Measurements from ENCODE around the gene GLTPD2. TPM values are rescaled to one million over a fixed set of nuclear protein-coding genes. Genes with fewer than 3 reads are reported as not detected.

GLTPD2 gene
- total RNA-seq, 2 donors from 2014 or later, result not detected

- DNase-seq (ENCODE audit: low spot score), result no peak
- peak within 1 kb of the TSS; percentile 4 to 36 for H3K4me3 ChIP-seq
Observed at GRCh38 chr17:4786106-4786511, 2.7 kb upstream of the GLTPD2 start, which contains the start of gene VMO1. TSS of gene VMO1 (minus strand) at chr17:4786364. CDS start at chr17:4786352, 12 bp downstream.

GRCh38 chr17:4786516-4786915 lies 2.2 kb upstream of the GLTPD2 start:
- Histone ChIP-seq H3K4me3 (peak overlapping the region; percentile 4 to 36), H3K27ac (no peak overlapping the region), H3K36me3 (no peaks in the 10 kb centered on the region), H3K27me3 (no peaks in the 10 kb centered on the region), H3K9me3 (no peaks in the 10 kb centered on the region), H3K4me1 (peaks cover 0 to 44% of the 10 kb centered on the region in 2 donors)
- DNase-seq (ENCODE audit: low spot score), result no peak
- TF ChIP-seq CTCF (IDR thresholded peaks at IDR 0.05), result no peak

More at GRCh38 chr17:4786106-4786511, 2.7 kb upstream of the GLTPD2 start, which contains the start of gene VMO1:
- peaks cover 0 to 44% of the 10 kb centered on the region in 2 donors for H3K4me1 ChIP-seq
- no peaks in the 10 kb centered on the region for H3K36me3 ChIP-seq
- TF ChIP-seq CTCF (IDR thresholded peaks at IDR 0.05), result no peak
- no peak within 1 kb of the TSS for H3K27ac ChIP-seq
- no peaks in the 10 kb centered on the region for H3K9me3 ChIP-seq
- H3K27me3 ChIP-seq, result no peaks in the 10 kb centered on the region

GRCh38 chr17:4788159-4788806 lies 481 bp upstream of the GLTPD2 start:
- no peak overlapping the region for H3K27ac ChIP-seq
- H3K4me3 ChIP-seq, result no peak overlapping the region
- DNase-seq (ENCODE audit: low spot score), result no peak
- H3K36me3 ChIP-seq, result no peaks in the 10 kb centered on the region
- H3K4me1 ChIP-seq, result peaks cover 0 to 44% of the 10 kb centered on the region in 2 donors
- no peak for TF ChIP-seq CTCF (IDR thresholded peaks at IDR 0.05)
- no peaks in the 10 kb centered on the region for H3K9me3 ChIP-seq
- no peaks in the 10 kb centered on the region for H3K27me3 ChIP-seq

GRCh38 chr17:4789701-4789950 lies 862 bp downstream of the GLTPD2 start:
- Histone ChIP-seq H3K4me3 (peak overlapping the region; percentile 60 to 64), H3K9me3 (no peaks in the 10 kb centered on the region), H3K27ac (peak overlapping the region; percentile 90 to 95), H3K4me1 (peaks cover 0 to 44% of the 10 kb centered on the region in 2 donors), H3K36me3 (no peaks in the 10 kb centered on the region), H3K27me3 (no peaks in the 10 kb centered on the region)
- TF ChIP-seq CTCF (IDR thresholded peaks at IDR 0.05), result no peak
- DNase-seq (ENCODE audit: low spot score), result no peak

GRCh38 chr17:4789951-4790704 lies 1.4 kb downstream of the GLTPD2 start:
- H3K27ac ChIP-seq, result peak overlapping the region; percentile 90 to 95
- no peaks in the 10 kb centered on the region for H3K27me3 ChIP-seq
- no peaks in the 10 kb centered on the region for H3K36me3 ChIP-seq
- peak; percentile 43 to 90 for TF ChIP-seq CTCF (IDR thresholded peaks at IDR 0.05)
- DNase-seq (ENCODE audit: low spot score), result peak; percentile 91
- H3K4me3 ChIP-seq, result peak overlapping the region; percentile 60 to 64
- peaks cover 0 to 42% of the 10 kb centered on the region in 2 donors for H3K4me1 ChIP-seq
- no peaks in the 10 kb centered on the region for H3K9me3 ChIP-seq
